GM18951 (cell line): ENCODE data around the gene DTNA.

Source experiments
- POLR2A ChIP-seq: IDR thresholded peaks from 4 replicates; pipeline ENCODE4 v1.6.1; 2011; ENCODE audit warnings: mild to moderate bottlenecking; ENCODE audit not compliant: insufficient read length, insufficient read depth; ENCODE audit errors: extremely low read depth
- in situ Hi-C: fragments of 300-500 bp; cut with MboI; formaldehyde crosslinking; loops from one replicate; pipeline ENCODE4 v1.12.0; 2022; ENCODE audit warnings: low sequenced_read_pairs, mixed read lengths, inconsistent platforms; ENCODE audit not compliant: unreplicated experiment

The DTNA gene

GRCh38 chr18:34923911-34924310 lies 213.8 kb downstream of the DTNA start:
- TF ChIP-seq POLR2A = no peak
- in situ Hi-C loops = no loop called here

- no peak for TF ChIP-seq POLR2A
- in situ Hi-C loops = no loop called here
Measured at GRCh38 chr18:34926683-34927082, 216.6 kb downstream of the DTNA start.

DNA sequence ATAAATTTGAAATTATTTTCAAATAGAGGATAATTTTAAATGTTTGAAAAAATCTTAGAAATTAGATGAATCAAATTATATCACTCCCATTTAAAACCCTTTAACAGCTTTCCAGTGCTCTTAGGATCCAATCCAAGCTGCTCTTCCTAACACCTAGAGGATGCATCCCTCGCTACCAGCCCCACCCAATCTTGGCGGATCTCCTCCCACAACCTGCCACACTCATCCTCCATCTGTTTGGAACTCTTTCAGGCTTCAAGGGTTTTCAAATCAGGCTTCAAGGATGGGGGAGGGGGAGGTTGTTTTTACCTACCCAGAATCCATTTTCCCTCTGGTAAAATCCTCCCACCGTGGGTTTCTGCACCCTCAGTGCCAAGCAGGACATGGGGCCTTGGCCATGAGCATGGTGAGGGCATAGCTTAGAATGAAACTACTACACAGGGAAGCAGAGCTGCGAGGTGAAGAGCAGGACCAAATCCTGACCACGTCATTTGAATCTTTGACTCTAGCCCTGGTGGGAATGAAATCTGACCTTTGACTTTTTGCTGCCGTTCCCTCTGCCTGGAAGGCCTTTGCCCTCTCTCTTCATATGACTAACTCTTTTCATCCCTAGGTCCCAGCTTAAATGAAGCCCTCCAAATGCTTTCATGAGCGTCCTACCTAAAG lies 218.1 kb downstream of the DTNA start:
- TF ChIP-seq POLR2A = no peak
- in situ Hi-C loops = no loop called here

DNA sequence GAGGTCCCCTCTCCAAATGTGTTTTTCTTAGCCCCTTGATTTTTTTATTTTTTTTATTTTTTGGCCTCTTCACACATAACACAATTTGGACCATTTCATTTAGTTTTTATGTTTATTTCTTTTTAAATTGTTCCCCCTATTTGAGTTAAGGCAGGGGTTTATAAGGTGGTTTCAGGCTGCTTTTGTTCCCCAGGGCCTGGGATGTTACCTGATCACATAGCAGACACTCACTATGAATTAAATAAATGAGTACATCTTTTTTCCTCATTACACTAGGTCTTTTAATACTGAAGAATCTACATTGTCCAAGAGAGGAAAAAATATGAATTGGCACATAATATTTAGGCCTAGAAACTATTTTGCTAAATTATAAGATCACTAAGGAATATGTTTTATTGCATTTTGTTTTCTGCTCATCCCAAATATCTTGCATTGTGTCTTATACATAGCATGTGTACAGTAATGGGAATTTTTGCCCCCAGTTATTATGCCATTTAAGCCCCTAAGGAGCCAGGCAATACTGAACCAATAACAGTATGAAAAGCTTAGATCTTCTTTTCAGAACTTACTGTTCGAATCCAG lies 218.7 kb downstream of the DTNA start:
- in situ Hi-C loops = no loop called here
- TF ChIP-seq POLR2A = no peak

- in situ Hi-C loops = no loop called here
- no peak for TF ChIP-seq POLR2A
Measured at GRCh38 chr18:34929336-34929780, 219.3 kb downstream of the DTNA start.

- in situ Hi-C loops = no loop called here
- no peak for TF ChIP-seq POLR2A
Measured at GRCh38 chr18:34932363-34932762, 222.3 kb downstream of the DTNA start.

DNA sequence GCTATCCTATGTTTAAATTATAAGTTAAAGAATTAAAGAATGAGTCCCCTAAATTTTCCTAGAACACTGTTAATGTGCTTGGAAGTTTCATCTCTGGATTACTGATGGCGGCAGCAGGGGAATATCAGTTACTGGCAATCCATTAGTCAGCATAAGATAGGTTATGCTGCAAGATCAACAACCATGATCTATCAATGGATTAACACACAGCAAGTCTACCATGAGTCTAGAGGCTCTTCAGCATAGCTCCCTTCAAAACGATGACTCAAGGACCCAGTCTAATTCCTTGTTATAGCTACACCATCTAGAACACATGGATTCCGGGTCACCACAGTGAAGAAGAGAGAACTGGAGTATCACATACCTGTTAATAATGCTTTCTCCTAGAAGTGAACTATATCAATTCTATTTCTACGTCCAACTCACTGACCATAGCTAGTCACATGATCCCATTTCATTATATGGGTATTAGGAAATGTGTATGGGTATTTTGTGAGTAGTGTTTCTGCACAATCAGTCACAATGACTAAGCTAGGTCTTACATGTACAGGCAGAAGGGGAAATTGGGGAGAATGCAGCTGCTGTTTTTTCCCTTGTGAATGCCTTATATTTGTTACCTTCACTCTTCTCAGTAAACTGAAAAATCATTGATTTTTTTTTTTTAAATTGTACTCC lies 222.8 kb downstream of the DTNA start:
- no peak for TF ChIP-seq POLR2A
- in situ Hi-C loops = no loop called here

GRCh38 chr18:34933909-34934661 lies 224.0 kb downstream of the DTNA start:
- in situ Hi-C loops = no loop called here
- TF ChIP-seq POLR2A = no peak

DNA sequence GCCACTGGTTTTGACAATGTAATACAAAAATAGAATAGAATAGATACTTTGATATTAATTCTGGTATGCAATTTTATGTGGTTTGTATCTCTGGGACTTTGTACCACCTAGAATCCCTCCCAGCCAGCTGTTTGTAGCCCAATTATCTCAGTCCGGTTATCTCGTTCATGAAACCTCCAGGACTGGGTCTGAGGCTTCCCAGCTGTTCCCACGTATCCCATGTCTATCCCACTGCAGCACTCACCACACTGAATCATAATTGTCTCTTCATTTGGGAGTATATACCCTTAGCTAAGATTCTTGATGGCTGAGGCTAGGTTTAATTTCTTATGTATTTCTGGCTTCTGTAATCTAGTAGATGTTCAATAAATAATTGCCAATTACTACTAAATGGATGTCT lies 226.7 kb downstream of the DTNA start:
- no peak for TF ChIP-seq POLR2A
- in situ Hi-C loops = no loop called here

DNA sequence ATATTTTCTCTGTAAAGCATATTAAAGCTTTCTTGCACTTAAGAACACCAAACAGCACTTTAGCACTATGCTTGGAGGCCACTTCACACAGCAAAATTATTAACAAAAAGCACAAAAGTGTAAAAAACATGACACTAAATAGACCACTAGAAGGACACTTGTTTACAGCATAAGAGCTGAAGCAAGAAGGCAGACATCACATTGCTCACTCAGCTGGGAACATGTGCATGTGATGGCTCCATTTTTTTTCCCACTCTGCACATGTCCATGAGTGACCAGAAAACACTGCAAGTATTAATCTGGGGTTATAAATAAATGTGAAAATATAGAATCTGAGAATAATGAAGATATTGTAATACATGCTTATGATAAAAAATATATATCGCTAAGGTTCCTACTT lies 228.0 kb downstream of the DTNA start:
- TF ChIP-seq POLR2A = no peak
- in situ Hi-C loops = no loop called here
